WTC11 (cell line): ENCODE data around the gene FAM114A1. TPM values are rescaled to one million over a fixed set of nuclear protein-coding genes. Genes with fewer than 3 reads are reported as not detected.

ENCODE experiments used
- ATAC-seq: fragments of 200-7000 bp; cut with Tn5 transposase; 2 replicates; pipeline ENCODE4 v1.10.0; 2021; ENCODE audit warnings: mild to moderate bottlenecking, moderate library complexity
- CTCF ChIA-PET: fragments of 300-600 bp; sonication (Branson Sonifier 250); formaldehyde crosslinking; loops from one replicate; lab custom pipeline; 2021; ENCODE audit warnings: antibody characterized with exemption; lab: Charles Lee
- POLR2A ChIA-PET: fragments of 350-600 bp; sonication (Branson Sonifier 250); formaldehyde crosslinking; loops from one replicate; lab custom pipeline; 2021; ENCODE audit warnings: antibody characterized with exemption; lab: Charles Lee
- DNase-seq: peaks from one replicate; pipeline ENCODE4 v3.0.0; 2021; ENCODE audit warnings: low spot score
- H3K27ac Mint-ChIP-seq: 2 replicates; pipeline ENCODE4 v1.8.0; 2021; ENCODE audit warnings: mixed read lengths
- H3K27me3 Mint-ChIP-seq: 2 replicates; pipeline ENCODE4 v1.8.0; 2021; ENCODE audit warnings: low read depth, mild to moderate bottlenecking, moderate library complexity, mixed read lengths
- H3K36me3 Mint-ChIP-seq: 2 replicates; pipeline ENCODE4 v1.8.0; 2021; ENCODE audit warnings: mixed read lengths
- H3K4me1 Mint-ChIP-seq: 2 replicates; pipeline ENCODE4 v1.8.0; 2022; ENCODE audit warnings: mixed read lengths
- H3K4me3 Mint-ChIP-seq: 2 replicates; pipeline ENCODE4 v1.8.0; 2021; ENCODE audit warnings: mild to moderate bottlenecking, moderate library complexity, mixed read lengths
- H3K9me3 Mint-ChIP-seq: 2 replicates; pipeline ENCODE4 v1.8.0; 2021; ENCODE audit warnings: mixed read lengths
- ATF6 ChIP-seq: sonication (generic); formaldehyde crosslinking; IDR thresholded peaks from 2 replicates; pipeline ENCODE4 v1.8.1; 2023; ENCODE audit warnings: mild to moderate bottlenecking, missing genetic modification reagents
- EMX1 ChIP-seq: fragments of 250-450 bp; sonication (Bioruptor Pico); IDR thresholded peaks from 2 replicates; pipeline ENCODE4 v1.8.0; 2021; ENCODE audit warnings: mild to moderate bottlenecking
- NR3C1 ChIP-seq: sonication (generic); formaldehyde crosslinking; conservative IDR thresholded peaks from 2 replicates; pipeline ENCODE4 v1.8.1; 2023; ENCODE audit warnings: low read depth, mild to moderate bottlenecking, missing genetic modification reagents
- PRDM15 ChIP-seq: sonication (generic); formaldehyde crosslinking; IDR thresholded peaks from 2 replicates; pipeline ENCODE4 v1.8.0; 2022; ENCODE audit warnings: missing genetic modification reagents
- SMAD4 ChIP-seq: sonication (generic); formaldehyde crosslinking; IDR thresholded peaks from 2 replicates; pipeline ENCODE4 v1.8.0; 2022; ENCODE audit warnings: mild to moderate bottlenecking, missing genetic modification reagents
- TEAD4 ChIP-seq: sonication (generic); formaldehyde crosslinking; IDR thresholded peaks from 2 replicates; pipeline ENCODE4 v1.8.0; 2022; ENCODE audit warnings: mild to moderate bottlenecking, missing genetic modification reagents
- TP53 ChIP-seq: sonication (generic); formaldehyde crosslinking; IDR thresholded peaks from 2 replicates; pipeline ENCODE4 v1.8.1; 2023; ENCODE audit warnings: mild to moderate bottlenecking, missing genetic modification reagents
- ZNF263 ChIP-seq: sonication (generic); formaldehyde crosslinking; IDR thresholded peaks from 2 replicates; pipeline ENCODE4 v1.8.1; 2022; ENCODE audit warnings: low read depth, mild to moderate bottlenecking, moderate library complexity, missing genetic modification reagents
- ZNF317 ChIP-seq: sonication (generic); formaldehyde crosslinking; IDR thresholded peaks from 2 replicates; pipeline ENCODE4 v1.8.1; 2023; ENCODE audit warnings: low read depth, mild to moderate bottlenecking, moderate library complexity, missing genetic modification reagents, borderline replicate concordance
- ZNF423 ChIP-seq: fragments of 250-450 bp; sonication (Bioruptor Pico); IDR thresholded peaks from 2 replicates; pipeline ENCODE4 v2.1.2; 2022; ENCODE audit warnings: mild to moderate bottlenecking, moderate library complexity
- total RNA-seq: library from RNA; stranded (reverse); gene quantifications from 3 replicates; pipeline ENCODE4 v1.2.3, GENCODE V29; 2021
- TF ChIP-seq, protein P1 (sequence below): sonication (generic); formaldehyde crosslinking; IDR thresholded peaks from 2 replicates; pipeline ENCODE4 v1.8.0; 2022; ENCODE audit warnings: mild to moderate bottlenecking, missing genetic modification reagents
- TF ChIP-seq, protein P2 (sequence below): sonication (generic); formaldehyde crosslinking; IDR thresholded peaks from 2 replicates; pipeline ENCODE4 v1.8.0; 2023; ENCODE audit warnings: missing genetic modification reagents, mild to moderate bottlenecking, borderline replicate concordance
- TF ChIP-seq, protein P3 (sequence below): sonication (generic); formaldehyde crosslinking; IDR thresholded peaks from 2 replicates; pipeline ENCODE4 v1.8.0; 2022; ENCODE audit warnings: mild to moderate bottlenecking, missing genetic modification reagents
- TF ChIP-seq, protein P4 (sequence below): sonication (generic); formaldehyde crosslinking; IDR thresholded peaks from 2 replicates; pipeline ENCODE4 v1.8.0; 2022; ENCODE audit warnings: mild to moderate bottlenecking, missing genetic modification reagents

Gene FAM114A1
- total RNA-seq, 1 experiment from 2014 or later, result 17.6 TPM

GRCh38 chr4:38855466-38855865 lies 12.1 kb upstream of the FAM114A1 start:
- no peak for DNase-seq
- TF ChIP-seq ZNF263 (CRISPR knock-in tag), result no peak
- TF ChIP-seq, protein P1, sequence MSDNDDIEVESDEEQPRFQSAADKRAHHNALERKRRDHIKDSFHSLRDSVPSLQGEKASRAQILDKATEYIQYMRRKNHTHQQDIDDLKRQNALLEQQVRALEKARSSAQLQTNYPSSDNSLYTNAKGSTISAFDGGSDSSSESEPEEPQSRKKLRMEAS (CRISPR knock-in tag), result no peak
- TF ChIP-seq, protein P2, sequence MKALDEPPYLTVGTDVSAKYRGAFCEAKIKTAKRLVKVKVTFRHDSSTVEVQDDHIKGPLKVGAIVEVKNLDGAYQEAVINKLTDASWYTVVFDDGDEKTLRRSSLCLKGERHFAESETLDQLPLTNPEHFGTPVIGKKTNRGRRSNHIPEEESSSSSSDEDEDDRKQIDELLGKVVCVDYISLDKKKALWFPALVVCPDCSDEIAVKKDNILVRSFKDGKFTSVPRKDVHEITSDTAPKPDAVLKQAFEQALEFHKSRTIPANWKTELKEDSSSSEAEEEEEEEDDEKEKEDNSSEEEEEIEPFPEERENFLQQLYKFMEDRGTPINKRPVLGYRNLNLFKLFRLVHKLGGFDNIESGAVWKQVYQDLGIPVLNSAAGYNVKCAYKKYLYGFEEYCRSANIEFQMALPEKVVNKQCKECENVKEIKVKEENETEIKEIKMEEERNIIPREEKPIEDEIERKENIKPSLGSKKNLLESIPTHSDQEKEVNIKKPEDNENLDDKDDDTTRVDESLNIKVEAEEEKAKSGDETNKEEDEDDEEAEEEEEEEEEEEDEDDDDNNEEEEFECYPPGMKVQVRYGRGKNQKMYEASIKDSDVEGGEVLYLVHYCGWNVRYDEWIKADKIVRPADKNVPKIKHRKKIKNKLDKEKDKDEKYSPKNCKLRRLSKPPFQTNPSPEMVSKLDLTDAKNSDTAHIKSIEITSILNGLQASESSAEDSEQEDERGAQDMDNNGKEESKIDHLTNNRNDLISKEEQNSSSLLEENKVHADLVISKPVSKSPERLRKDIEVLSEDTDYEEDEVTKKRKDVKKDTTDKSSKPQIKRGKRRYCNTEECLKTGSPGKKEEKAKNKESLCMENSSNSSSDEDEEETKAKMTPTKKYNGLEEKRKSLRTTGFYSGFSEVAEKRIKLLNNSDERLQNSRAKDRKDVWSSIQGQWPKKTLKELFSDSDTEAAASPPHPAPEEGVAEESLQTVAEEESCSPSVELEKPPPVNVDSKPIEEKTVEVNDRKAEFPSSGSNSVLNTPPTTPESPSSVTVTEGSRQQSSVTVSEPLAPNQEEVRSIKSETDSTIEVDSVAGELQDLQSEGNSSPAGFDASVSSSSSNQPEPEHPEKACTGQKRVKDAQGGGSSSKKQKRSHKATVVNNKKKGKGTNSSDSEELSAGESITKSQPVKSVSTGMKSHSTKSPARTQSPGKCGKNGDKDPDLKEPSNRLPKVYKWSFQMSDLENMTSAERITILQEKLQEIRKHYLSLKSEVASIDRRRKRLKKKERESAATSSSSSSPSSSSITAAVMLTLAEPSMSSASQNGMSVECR (CRISPR knock-in tag), result no peak
- TF ChIP-seq, protein P3, sequence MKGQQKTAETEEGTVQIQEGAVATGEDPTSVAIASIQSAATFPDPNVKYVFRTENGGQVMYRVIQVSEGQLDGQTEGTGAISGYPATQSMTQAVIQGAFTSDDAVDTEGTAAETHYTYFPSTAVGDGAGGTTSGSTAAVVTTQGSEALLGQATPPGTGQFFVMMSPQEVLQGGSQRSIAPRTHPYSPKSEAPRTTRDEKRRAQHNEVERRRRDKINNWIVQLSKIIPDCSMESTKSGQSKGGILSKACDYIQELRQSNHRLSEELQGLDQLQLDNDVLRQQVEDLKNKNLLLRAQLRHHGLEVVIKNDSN, result no peak
- TF ChIP-seq, protein P4, sequence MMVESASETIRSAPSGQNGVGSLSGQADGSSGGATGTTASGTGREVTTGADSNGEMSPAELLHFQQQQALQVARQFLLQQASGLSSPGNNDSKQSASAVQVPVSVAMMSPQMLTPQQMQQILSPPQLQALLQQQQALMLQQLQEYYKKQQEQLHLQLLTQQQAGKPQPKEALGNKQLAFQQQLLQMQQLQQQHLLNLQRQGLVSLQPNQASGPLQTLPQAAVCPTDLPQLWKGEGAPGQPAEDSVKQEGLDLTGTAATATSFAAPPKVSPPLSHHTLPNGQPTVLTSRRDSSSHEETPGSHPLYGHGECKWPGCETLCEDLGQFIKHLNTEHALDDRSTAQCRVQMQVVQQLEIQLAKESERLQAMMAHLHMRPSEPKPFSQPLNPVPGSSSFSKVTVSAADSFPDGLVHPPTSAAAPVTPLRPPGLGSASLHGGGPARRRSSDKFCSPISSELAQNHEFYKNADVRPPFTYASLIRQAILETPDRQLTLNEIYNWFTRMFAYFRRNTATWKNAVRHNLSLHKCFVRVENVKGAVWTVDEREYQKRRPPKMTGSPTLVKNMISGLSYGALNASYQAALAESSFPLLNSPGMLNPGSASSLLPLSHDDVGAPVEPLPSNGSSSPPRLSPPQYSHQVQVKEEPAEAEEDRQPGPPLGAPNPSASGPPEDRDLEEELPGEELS, result no peak
- TF ChIP-seq TP53 (CRISPR knock-in tag), result no peak
- TF ChIP-seq EMX1 (CRISPR knock-in tag), result no peak
- no peak for TF ChIP-seq TEAD4 (CRISPR knock-in tag)
- TF ChIP-seq ZNF317, result no peak
- TF ChIP-seq ATF6 (CRISPR knock-in tag), result no peak
- no peak for TF ChIP-seq PRDM15 (CRISPR knock-in tag)
- no peak for TF ChIP-seq NR3C1 (CRISPR knock-in tag)
- no peak for TF ChIP-seq ZNF423 (CRISPR knock-in tag)
- TF ChIP-seq SMAD4 (CRISPR knock-in tag), result no peak
- Mint-ChIP-seq H3K27ac (no peak overlapping the region), H3K4me3 (no peak overlapping the region), H3K36me3 (peaks cover 2% of the 10 kb centered on the region; the same call in 1 of the 2 replicates), H3K4me1 (peaks cover 19% of the 10 kb centered on the region), H3K27me3 (no peaks in the 10 kb centered on the region), H3K9me3 (peaks cover 4% of the 10 kb centered on the region; the same call in 1 of the 2 replicates)
- CTCF ChIA-PET, result interaction anchor here (1.0 to 1.8 kb wide), 3 partner anchors 12 to 96 kb away, joined by 3 to 12 read pairs (median 5); partner anchors contain the start of gene TLR10
- POLR2A ChIA-PET, result no interaction called here
- ATAC-seq, result no peak
